IPS DF 6.9 (cell line): ENCODE data around the gene TNFSF13.

Source experiments
- DNase-seq: peaks from one replicate; pipeline ENCODE4 v3.0.0-alpha.2; 2013; ENCODE audit warnings: low read depth, low spot score
- H3K27ac ChIP-seq: one replicate; pipeline ENCODE4 v1.5.1; 2013; ENCODE audit warnings: low read length, control low read depth
- H3K27me3 ChIP-seq: 2 replicates; pipeline ENCODE4 v1.6.1; 2013; ENCODE audit warnings: mild to moderate bottlenecking, low read length; ENCODE audit not compliant: control insufficient read depth, insufficient read depth
- H3K36me3 ChIP-seq: 2 replicates; pipeline ENCODE4 v1.6.1; 2013; ENCODE audit warnings: low read length; ENCODE audit not compliant: control insufficient read depth, insufficient read depth
- H3K4me1 ChIP-seq: 2 replicates; pipeline ENCODE4 v1.6.1; 2013; ENCODE audit warnings: low read length; ENCODE audit not compliant: control insufficient read depth, insufficient read depth
- H3K4me3 ChIP-seq: 2 replicates; pipeline ENCODE4 v1.5.1; 2013; ENCODE audit warnings: mild to moderate bottlenecking, low read length
- H3K9me3 ChIP-seq: 2 replicates; pipeline ENCODE4 v1.6.1; 2013; ENCODE audit warnings: low read length, inconsistent platforms; ENCODE audit not compliant: control insufficient read depth, insufficient read depth
- WGBS: extraction: QIAGEN DNeasy Blood & Tissue Kit; methylation state at CpG from one replicate; pipeline ENCODE4 v1.1.7; 2013; ENCODE audit warnings: mixed read lengths, missing lambda C conversion rate; ENCODE audit not compliant: insufficient read length, insufficient coverage; 5-methylcytosine and 5-hydroxymethylcytosine counted together

Gene TNFSF13, protein sequence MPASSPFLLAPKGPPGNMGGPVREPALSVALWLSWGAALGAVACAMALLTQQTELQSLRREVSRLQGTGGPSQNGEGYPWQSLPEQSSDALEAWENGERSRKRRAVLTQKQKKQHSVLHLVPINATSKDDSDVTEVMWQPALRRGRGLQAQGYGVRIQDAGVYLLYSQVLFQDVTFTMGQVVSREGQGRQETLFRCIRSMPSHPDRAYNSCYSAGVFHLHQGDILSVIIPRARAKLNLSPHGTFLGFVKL

DNA sequence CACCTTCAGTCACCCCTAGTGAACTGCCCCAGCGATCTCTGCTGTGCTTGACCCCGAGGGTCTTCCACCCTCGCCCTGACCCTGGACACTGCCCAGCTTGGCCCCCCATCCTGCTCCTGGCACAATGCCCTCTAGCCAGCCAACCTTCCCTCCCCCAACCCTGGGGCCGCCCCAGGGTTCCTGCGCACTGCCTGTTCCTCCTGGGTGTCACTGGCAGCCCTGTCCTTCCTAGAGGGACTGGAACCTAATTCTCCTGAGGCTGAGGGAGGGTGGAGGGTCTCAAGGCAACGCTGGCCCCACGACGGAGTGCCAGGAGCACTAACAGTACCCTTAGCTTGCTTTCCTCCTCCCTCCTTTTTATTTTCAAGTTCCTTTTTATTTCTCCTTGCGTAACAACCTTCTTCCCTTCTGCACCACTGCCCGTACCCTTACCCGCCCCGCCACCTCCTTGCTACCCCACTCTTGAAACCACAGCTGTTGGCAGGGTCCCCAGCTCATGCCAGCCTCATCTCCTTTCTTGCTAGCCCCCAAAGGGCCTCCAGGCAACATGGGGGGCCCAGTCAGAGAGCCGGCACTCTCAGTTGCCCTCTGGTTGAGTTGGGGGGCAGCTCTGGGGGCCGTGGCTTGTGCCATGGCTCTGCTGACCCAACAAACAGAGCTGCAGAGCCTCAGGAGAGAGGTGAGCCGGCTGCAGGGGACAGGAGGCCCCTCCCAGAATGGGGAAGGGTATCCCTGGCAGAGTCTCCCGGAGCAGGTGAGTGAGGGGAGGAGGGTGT lies at the start of gene TNFSF13:
TSS of gene TNFSF13 (plus strand) at position 207 of the 776 bp plus-strand sequence. CDS start at position 497, 290 bp downstream.
- H3K9me3 ChIP-seq, result no peaks in the 10 kb centered on the region
- WGBS, result no CpG with 5 or more reads among the region's 16 CpGs
- H3K4me3 ChIP-seq, result no peak within 1 kb of the TSS
- no peaks in the 10 kb centered on the region for H3K27me3 ChIP-seq
- H3K4me1 ChIP-seq, result peaks cover 3% of the 10 kb centered on the region
- no peak within 1 kb of the TSS for H3K27ac ChIP-seq
- no peaks in the 10 kb centered on the region for H3K36me3 ChIP-seq
- no peak for DNase-seq

DNA sequence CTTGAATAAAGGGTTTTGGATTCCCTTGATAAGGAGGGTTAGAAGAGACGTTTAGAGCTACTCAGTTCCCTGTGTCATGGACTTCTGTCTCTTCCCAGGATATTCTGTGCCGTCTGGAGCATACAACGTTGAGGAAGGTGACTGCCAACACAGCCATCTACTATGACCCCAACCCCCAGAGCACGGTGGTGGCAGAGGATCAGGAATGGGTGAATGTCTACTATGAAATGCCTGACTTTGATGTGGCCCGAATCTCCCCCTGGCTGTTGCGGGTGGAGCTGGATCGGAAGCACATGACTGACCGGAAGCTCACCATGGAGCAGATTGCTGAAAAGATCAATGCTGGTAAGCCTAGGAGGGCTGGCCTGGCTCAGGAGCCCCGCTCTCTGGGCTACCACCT lies 49.7 kb upstream of the TNFSF13 start:
- no peaks in the 10 kb centered on the region for H3K9me3 ChIP-seq
- peaks cover 55% of the 10 kb centered on the region for H3K36me3 ChIP-seq
- no peak overlapping the region for H3K27ac ChIP-seq

DNA sequence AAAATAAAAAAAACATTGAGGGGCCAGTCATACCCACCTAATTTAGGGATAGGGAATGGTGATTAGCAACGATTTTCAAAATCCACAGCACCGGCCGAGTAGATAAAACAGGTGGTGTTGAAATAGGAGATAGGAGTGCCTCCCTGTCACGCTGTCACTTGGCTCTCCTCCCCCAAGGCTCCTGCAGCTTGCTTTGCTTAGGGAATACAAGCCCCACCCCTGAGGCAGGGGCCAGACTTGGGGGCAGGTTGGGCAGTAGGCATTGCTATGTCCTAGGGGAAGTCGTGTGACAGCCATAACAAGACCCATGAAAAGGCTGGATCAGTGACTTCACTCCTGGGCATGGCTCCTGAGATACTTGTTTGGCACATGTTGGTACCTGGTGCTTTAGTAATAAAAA lies 48.6 kb upstream of the TNFSF13 start:
- no CpG with 5 or more reads among the region's 5 CpGs for WGBS
- DNase-seq, result no peak
- no peak overlapping the region for H3K4me3 ChIP-seq
- no peak overlapping the region for H3K27ac ChIP-seq
- H3K9me3 ChIP-seq, result no peaks in the 10 kb centered on the region
- H3K36me3 ChIP-seq, result peaks cover 59% of the 10 kb centered on the region
- H3K27me3 ChIP-seq, result no peaks in the 10 kb centered on the region
- H3K4me1 ChIP-seq, result no peaks in the 10 kb centered on the region

More for the DNA sequence above, 49.7 kb upstream of the TNFSF13 start:
- DNase-seq, result no peak
- no peaks in the 10 kb centered on the region for H3K27me3 ChIP-seq
- no CpG with 5 or more reads among the region's 9 CpGs for WGBS
- no peak overlapping the region for H3K4me3 ChIP-seq
- no peaks in the 10 kb centered on the region for H3K4me1 ChIP-seq

DNA sequence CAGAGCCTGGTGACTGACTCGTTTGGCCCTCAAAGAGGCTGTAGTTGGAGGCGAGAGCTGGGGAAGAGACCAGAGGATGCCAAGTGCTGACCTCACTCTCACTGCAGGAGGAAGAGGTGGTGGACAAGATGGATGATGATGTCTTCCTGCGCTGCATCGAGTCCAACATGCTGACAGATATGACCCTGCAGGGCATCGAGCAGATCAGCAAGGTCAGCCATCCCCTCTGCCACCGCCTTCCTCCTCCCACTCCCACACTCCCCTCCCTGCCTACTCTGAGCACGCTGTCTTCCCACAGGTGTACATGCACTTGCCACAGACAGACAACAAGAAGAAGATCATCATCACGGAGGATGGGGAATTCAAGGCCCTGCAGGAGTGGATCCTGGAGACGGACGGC lies 47.4 kb upstream of the TNFSF13 start:
- Histone ChIP-seq H3K27me3 (no peaks in the 10 kb centered on the region), H3K36me3 (peaks cover 59% of the 10 kb centered on the region), H3K9me3 (no peaks in the 10 kb centered on the region), H3K4me1 (no peaks in the 10 kb centered on the region), H3K27ac (no peak overlapping the region), H3K4me3 (no peak overlapping the region)
- WGBS, result no CpG with 5 or more reads among the region's 10 CpGs
- no peak for DNase-seq

DNA sequence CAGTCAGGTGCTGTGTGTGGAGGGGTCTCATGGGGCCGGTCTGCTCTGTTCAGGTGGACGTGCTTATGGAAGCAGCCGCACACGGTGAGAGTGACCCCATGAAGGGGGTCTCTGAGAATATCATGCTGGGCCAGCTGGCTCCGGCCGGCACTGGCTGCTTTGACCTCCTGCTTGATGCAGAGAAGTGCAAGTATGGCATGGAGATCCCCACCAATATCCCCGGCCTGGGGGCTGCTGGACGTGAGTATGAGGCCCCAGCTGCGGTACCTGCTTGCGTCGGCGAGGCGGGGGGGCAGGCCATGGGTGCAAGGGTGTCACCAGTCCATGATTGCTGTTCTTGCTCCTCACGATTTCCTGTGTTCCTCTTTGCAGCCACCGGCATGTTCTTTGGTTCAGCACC lies 46.4 kb upstream of the TNFSF13 start:
- Histone ChIP-seq H3K36me3 (peaks cover 54% of the 10 kb centered on the region), H3K4me1 (no peaks in the 10 kb centered on the region), H3K27me3 (no peaks in the 10 kb centered on the region), H3K4me3 (no peak overlapping the region), H3K27ac (no peak overlapping the region), H3K9me3 (no peaks in the 10 kb centered on the region)
- DNase-seq, result no peak
- WGBS, result no CpG with 5 or more reads among the region's 15 CpGs

DNA sequence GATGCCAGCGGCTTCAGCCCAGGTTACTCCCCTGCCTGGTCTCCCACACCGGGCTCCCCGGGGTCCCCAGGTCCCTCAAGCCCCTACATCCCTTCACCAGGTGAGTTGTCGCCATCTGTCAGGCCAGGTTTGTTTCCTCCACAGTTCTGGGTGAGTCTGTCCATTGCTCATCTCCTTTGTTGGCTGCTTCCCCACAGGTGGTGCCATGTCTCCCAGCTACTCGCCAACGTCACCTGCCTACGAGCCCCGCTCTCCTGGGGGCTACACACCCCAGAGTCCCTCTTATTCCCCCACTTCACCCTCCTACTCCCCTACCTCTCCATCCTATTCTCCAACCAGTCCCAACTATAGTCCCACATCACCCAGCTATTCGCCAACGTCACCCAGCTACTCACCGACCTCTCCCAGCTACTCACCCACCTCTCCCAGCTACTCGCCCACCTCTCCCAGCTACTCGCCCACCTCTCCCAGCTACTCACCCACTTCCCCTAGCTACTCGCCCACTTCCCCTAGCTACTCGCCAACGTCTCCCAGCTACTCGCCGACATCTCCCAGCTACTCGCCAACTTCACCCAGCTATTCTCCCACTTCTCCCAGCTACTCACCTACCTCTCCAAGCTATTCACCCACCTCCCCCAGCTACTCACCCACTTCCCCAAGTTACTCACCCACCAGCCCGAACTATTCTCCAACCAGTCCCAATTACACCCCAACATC lies 45.6 kb upstream of the TNFSF13 start:
- Histone ChIP-seq H3K36me3 (peaks cover 53% of the 10 kb centered on the region), H3K9me3 (no peaks in the 10 kb centered on the region), H3K4me3 (no peak overlapping the region), H3K4me1 (no peaks in the 10 kb centered on the region), H3K27me3 (no peaks in the 10 kb centered on the region), H3K27ac (no peak overlapping the region)
- no CpG with 5 or more reads among the region's 20 CpGs for WGBS
- no peak for DNase-seq

DNA sequence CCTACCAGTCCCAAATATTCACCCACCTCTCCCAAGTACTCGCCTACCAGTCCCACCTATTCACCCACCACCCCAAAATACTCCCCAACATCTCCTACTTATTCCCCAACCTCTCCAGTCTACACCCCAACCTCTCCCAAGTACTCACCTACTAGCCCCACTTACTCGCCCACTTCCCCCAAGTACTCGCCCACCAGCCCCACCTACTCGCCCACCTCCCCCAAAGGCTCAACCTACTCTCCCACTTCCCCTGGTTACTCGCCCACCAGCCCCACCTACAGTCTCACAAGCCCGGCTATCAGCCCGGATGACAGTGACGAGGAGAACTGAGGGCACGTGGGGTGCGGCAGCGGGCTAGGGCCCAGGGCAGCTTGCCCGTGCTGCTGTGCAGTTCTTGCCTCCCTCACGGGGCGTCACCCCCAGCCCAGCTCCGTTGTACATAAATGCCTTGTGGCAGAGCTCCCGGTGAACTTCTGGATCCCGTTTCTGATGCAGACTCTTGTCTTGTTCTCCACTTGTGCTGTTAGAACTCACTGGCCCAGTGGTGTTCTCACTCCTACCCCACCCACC lies 44.6 kb upstream of the TNFSF13 start:
- no peak for DNase-seq
- H3K27ac ChIP-seq, result no peak overlapping the region
- WGBS, result no CpG with 5 or more reads among the region's 17 CpGs

DNA sequence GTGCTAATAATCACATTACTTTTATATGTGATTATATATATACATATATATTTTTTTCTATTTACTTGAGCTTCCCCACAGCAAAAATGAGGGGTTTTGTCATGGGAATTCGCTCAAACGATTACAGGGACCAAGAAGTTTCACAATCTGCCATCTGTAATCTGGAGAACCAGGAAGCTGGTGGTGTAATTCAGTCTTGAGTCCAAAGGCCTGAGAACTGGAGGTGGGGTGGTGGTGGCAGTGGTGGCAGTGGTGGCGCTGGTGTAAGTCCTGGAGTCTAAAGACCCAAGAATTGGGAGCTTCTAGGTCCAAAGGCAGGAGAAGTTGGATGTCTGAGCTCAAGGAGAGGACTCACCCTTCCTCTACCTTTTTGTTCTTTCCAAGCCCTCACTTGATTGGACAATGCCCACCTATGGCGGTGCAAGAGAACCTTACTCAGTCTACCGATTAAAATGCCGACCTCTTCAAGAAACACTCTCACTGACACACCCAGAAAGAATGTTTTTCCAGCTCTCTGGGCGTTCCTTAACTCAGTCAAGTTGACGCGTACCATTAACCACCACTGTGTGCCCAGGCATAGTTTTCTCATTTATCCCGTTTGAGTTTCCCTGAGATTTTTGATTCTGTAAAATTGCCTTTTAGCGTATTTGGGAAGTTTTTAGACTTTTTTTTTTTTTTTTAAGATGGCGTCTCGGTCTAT lies 42.5 kb upstream of the TNFSF13 start:
- no CpG with 5 or more reads among the region's 13 CpGs for WGBS

More for the DNA sequence above, 44.6 kb upstream of the TNFSF13 start:
- H3K4me1 ChIP-seq, result no peaks in the 10 kb centered on the region
- no peaks in the 10 kb centered on the region for H3K9me3 ChIP-seq
- H3K4me3 ChIP-seq, result no peak overlapping the region
- no peaks in the 10 kb centered on the region for H3K27me3 ChIP-seq
- peaks cover 46% of the 10 kb centered on the region for H3K36me3 ChIP-seq

DNA sequence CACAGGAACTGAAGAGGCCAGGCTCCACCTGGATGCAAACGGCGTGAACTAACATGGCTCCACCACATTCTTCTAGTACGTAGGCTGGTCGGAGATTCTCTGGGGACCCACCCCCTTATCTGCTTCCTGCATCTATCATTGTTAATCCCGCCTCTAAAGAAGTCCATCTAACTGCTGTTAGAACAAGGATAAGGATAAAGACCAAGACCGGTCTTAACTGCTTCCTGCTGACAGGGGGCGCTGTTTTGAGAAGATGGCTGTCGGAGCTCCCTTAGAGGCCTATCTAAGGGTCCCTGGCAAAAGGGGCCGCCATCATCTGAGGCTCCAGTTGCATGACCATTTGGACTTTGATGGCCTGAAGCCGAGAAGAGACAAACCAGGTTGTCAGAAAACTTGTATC lies 35.5 kb upstream of the TNFSF13 start:
- Histone ChIP-seq H3K27ac (no peak overlapping the region), H3K9me3 (no peaks in the 10 kb centered on the region; the same call in 1 of the 2 replicates), H3K4me1 (no peaks in the 10 kb centered on the region), H3K4me3 (no peak overlapping the region), H3K27me3 (no peaks in the 10 kb centered on the region), H3K36me3 (no peaks in the 10 kb centered on the region)
- DNase-seq, result peak; percentile 45
- WGBS, result no CpG with 5 or more reads among the region's 10 CpGs

More for the DNA sequence above, 42.5 kb upstream of the TNFSF13 start:
- Histone ChIP-seq H3K36me3 (peaks cover 32% of the 10 kb centered on the region), H3K4me1 (no peaks in the 10 kb centered on the region), H3K4me3 (no peak overlapping the region), H3K27me3 (no peaks in the 10 kb centered on the region), H3K27ac (no peak overlapping the region), H3K9me3 (no peaks in the 10 kb centered on the region)
- DNase-seq, result no peak

DNA sequence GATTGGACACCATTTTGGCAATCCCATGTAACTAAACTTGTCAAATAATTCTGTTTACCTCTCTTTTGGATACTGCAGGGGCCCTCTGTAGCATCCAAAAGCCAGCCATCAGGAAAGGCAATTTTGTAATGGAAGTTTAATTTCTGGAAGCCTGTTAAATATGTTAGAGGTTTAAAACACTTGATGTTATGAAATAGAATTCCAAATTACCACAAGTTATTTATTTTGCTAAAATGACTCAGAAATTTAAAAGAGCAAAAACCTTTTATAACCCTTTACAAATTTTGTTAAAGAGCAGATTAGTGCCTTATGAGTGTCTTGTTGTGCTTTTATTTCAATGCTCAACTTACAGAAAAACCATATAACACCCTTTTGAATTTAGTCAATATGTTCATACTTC lies 29.7 kb upstream of the TNFSF13 start:
- Histone ChIP-seq H3K27ac (no peak overlapping the region), H3K36me3 (no peaks in the 10 kb centered on the region), H3K4me3 (no peak overlapping the region), H3K9me3 (peaks cover 1% of the 10 kb centered on the region), H3K27me3 (no peaks in the 10 kb centered on the region), H3K4me1 (no peaks in the 10 kb centered on the region)
- no peak for DNase-seq
